ENCODE data around the gene AFDN.

GRCh38 chr6:167846997-167847606 is 20.4 kb downstream of the AFDN start:
- TF ChIP-seq, protein P1, sequence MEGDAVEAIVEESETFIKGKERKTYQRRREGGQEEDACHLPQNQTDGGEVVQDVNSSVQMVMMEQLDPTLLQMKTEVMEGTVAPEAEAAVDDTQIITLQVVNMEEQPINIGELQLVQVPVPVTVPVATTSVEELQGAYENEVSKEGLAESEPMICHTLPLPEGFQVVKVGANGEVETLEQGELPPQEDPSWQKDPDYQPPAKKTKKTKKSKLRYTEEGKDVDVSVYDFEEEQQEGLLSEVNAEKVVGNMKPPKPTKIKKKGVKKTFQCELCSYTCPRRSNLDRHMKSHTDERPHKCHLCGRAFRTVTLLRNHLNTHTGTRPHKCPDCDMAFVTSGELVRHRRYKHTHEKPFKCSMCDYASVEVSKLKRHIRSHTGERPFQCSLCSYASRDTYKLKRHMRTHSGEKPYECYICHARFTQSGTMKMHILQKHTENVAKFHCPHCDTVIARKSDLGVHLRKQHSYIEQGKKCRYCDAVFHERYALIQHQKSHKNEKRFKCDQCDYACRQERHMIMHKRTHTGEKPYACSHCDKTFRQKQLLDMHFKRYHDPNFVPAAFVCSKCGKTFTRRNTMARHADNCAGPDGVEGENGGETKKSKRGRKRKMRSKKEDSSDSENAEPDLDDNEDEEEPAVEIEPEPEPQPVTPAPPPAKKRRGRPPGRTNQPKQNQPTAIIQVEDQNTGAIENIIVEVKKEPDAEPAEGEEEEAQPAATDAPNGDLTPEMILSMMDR (conservative IDR thresholded peaks at IDR 0.05; ENCODE audit: low read depth, low read length), result no peak
- TF ChIP-seq EZH2 (IDR thresholded peaks at IDR 0.05; ENCODE audit: borderline replicate concordance, low read depth, low read length, poor library complexity, severe bottlenecking), result no peak
